HL-60 (cell line): ENCODE measurements around the gene PTDSS2.

ENCODE experiments used
- CTCF ChIP-seq: IDR thresholded peaks from one replicate; pipeline ENCODE4 v1.5.1; 2011; ENCODE audit warnings: low read length, control low read depth, inconsistent platforms; ENCODE audit not compliant: insufficient read depth
- GABPA ChIP-seq: IDR thresholded peaks from 2 replicates; pipeline ENCODE4 v1.6.1; 2012; ENCODE audit warnings: low read depth
- POLR2AphosphoS5 ChIP-seq: IDR thresholded peaks from 2 replicates; pipeline ENCODE4 v1.6.1; 2012; ENCODE audit warnings: low read depth

- TF ChIP-seq CTCF (no peak), POLR2AphosphoS5 (no peak), GABPA (no peak)
Observed at GRCh38 chr11:462107-462890, 12.2 kb downstream of the PTDSS2 start.
